Cardiac muscle cell (in vitro differentiated cells and primary cell): ENCODE results near the gene EPSTI1. TPM values are rescaled to one million over a fixed set of nuclear protein-coding genes. Genes with fewer than 3 reads are reported as not detected.

Experiments
- DNase-seq, 2 donors: peaks; one replicate each; pipeline versions ENCODE4 v3.0.0 to v3.0.0-alpha.2; 2010 to 2017; ENCODE audit warnings: low read depth in 1 of 2, low spot score in 1 of 2
- H3K27ac ChIP-seq: fragments of 200-600 bp; sonication (generic); 2 replicates; pipeline ENCODE4 v1.5.1; 2016
- H3K27me3 ChIP-seq: fragments of 200-600 bp; sonication (generic); 2 replicates; pipeline ENCODE4 v1.6.0; 2016; ENCODE audit warnings: control low read depth
- H3K36me3 ChIP-seq: fragments of 200-600 bp; sonication (generic); 2 replicates; pipeline ENCODE4 v1.5.1; 2016; ENCODE audit warnings: control low read depth
- H3K4me1 ChIP-seq: fragments of 200-600 bp; sonication (generic); 2 replicates; pipeline ENCODE4 v1.8.1; 2017; ENCODE audit warnings: low read depth, mild to moderate bottlenecking, mixed run types
- H3K4me3 ChIP-seq: fragments of 200-600 bp; sonication (generic); 2 replicates; pipeline ENCODE4 v1.5.1; 2016; ENCODE audit warnings: mild to moderate bottlenecking
- H3K9me3 ChIP-seq: fragments of 200-600 bp; sonication (generic); 2 replicates; pipeline ENCODE4 v1.5.1; 2017; ENCODE audit warnings: low read depth, mild to moderate bottlenecking, control low read depth
- polyA plus RNA-seq: library from polyadenylated mRNA; unstranded; fragments of >200 nt; fragmentation: Nextera tagmentation; extraction: Ambion mirVana; gene quantifications from 2 replicates; pipeline ENCODE4 v1.2.1, GENCODE V29; 2016
- total RNA-seq: library from RNA; depleted of rRNA; stranded (reverse); fragments of >200 nt; gene quantifications from 2 replicates; pipeline ENCODE4 v1.2.3, GENCODE V29; 2016
- TF ChIP-seq, protein P1 (sequence below): IDR thresholded peaks from 2 replicates; pipeline ENCODE4 v1.5.1; 2012; ENCODE audit warnings: low read depth, mild to moderate bottlenecking, low read length

Gene EPSTI1
- total and polyA plus RNA-seq, 2 experiments from 2014 or later = 11.8 to 11.9 TPM

DNA sequence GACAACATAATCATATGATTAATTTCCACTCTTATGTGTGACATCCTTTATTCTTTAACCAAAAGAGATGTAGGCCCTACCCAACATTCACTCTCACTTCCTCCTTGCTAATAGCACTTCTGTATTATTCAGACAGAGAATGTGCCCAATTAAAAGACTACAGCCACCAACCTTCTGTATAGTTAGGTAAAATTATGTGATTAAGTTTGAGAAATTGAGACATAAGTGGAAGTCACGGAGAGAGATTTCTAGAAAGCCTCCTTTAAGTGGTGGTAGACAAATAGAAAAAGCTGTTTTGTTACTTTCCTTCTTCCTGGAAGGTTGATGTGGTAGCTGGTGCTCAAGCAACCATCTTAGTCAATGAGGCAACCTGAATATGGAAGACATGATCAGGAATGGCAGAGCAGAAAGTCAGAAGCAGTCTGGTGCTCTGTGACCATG, 14.8 kb downstream of the EPSTI1 start:
- Histone ChIP-seq H3K9me3 (no peaks in the 10 kb centered on the region), H3K4me1 (peaks cover 10% of the 10 kb centered on the region), H3K27ac (no peak overlapping the region), H3K27me3 (no peaks in the 10 kb centered on the region), H3K36me3 (no peaks in the 10 kb centered on the region), H3K4me3 (no peak overlapping the region)
- DNase-seq = no peak
- TF ChIP-seq, protein P1, sequence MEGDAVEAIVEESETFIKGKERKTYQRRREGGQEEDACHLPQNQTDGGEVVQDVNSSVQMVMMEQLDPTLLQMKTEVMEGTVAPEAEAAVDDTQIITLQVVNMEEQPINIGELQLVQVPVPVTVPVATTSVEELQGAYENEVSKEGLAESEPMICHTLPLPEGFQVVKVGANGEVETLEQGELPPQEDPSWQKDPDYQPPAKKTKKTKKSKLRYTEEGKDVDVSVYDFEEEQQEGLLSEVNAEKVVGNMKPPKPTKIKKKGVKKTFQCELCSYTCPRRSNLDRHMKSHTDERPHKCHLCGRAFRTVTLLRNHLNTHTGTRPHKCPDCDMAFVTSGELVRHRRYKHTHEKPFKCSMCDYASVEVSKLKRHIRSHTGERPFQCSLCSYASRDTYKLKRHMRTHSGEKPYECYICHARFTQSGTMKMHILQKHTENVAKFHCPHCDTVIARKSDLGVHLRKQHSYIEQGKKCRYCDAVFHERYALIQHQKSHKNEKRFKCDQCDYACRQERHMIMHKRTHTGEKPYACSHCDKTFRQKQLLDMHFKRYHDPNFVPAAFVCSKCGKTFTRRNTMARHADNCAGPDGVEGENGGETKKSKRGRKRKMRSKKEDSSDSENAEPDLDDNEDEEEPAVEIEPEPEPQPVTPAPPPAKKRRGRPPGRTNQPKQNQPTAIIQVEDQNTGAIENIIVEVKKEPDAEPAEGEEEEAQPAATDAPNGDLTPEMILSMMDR = no peak

DNA sequence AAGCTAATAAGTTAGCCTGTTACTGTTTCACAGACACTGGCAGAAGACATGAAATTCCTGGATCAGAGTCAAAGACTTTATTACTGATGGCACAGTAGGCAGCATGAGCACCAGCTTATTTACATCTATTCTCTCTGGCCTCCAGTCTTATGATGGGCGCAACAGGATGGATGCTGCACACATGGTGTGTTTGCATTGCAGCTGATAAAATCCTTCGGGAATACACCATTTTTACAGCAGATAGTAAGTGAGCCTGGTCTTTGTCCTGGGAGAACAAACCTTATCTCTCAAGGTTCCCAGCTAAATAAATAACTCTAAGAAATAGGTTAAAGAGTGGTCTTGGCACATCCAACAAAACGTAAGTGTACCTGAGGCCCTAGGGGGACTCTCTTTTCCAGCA, 16.0 kb downstream of the EPSTI1 start:
- TF ChIP-seq, protein P1 = no peak
- H3K4me3 ChIP-seq = no peak overlapping the region

DNA sequence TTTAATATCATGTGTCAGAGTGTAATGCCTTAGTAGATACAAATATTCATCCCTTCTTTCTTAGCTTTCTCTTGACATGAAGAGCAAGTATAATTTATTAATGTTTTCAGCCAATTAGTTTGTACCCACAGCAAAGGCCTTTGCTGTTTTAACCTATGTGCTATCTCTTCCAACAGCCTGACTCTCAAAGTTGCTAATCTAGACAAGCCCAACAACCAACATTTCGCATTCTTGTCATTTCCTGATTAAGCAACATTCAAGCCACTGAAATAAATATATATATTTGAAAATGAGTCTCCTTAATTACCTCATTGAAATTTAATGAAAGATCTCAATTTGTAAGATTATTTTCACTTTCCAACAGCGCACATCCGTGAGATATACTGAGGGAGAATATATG, 18.5 kb downstream of the EPSTI1 start:
- peak in 1 of 2 donors; percentile 60 for DNase-seq
- TF ChIP-seq, protein P1 = no peak
- no peaks in the 10 kb centered on the region for H3K36me3 ChIP-seq
- H3K27ac ChIP-seq = peak overlapping the region; percentile 35
- no peak overlapping the region for H3K4me3 ChIP-seq
- H3K4me1 ChIP-seq = peaks cover 14% of the 10 kb centered on the region
- no peaks in the 10 kb centered on the region for H3K27me3 ChIP-seq
- H3K9me3 ChIP-seq = no peaks in the 10 kb centered on the region

More for the DNA sequence above, 16.0 kb downstream of the EPSTI1 start:
- Histone ChIP-seq H3K9me3 (no peaks in the 10 kb centered on the region), H3K27me3 (no peaks in the 10 kb centered on the region), H3K27ac (no peak overlapping the region), H3K4me1 (peaks cover 11% of the 10 kb centered on the region), H3K36me3 (no peaks in the 10 kb centered on the region)
- DNase-seq = no peak

DNA sequence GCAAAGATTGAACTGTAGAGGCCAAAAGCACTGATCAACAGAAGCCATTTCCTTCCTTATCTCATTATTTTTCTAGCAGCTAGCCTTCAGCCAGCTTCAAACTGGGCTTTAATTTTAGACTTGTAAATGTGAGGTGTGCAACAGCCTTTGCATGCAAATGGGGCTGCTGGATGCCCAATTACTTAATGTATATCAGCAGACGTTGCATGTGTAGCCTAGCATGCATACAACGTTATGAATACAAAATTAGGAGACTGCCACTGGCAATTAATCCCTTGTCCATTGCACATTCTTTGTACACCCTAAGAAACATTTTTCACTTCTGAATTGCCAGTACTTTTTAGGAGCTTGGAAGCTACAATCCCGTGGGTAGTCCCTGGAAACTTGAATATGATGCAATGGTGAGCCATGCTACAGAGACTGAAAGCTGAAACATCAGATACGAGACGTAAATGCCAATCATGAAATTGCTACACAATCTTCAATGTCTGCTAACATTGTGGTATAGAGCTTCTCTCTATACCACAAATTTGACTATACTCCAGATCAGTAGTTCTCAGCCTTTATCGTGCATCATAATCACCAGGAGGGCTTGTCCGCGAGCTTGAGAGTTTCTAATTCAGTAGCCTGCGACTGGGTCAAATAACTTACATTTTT, 20.2 kb downstream of the EPSTI1 start:
- H3K36me3 ChIP-seq = no peaks in the 10 kb centered on the region
- peaks cover 22% of the 10 kb centered on the region for H3K4me1 ChIP-seq
- peak overlapping the region; percentile 27 for H3K27ac ChIP-seq
- H3K9me3 ChIP-seq = no peaks in the 10 kb centered on the region
- H3K4me3 ChIP-seq = no peak overlapping the region
- TF ChIP-seq, protein P1 = no peak
- no peaks in the 10 kb centered on the region for H3K27me3 ChIP-seq
- peak in 1 of 2 donors; percentile 78 for DNase-seq

DNA sequence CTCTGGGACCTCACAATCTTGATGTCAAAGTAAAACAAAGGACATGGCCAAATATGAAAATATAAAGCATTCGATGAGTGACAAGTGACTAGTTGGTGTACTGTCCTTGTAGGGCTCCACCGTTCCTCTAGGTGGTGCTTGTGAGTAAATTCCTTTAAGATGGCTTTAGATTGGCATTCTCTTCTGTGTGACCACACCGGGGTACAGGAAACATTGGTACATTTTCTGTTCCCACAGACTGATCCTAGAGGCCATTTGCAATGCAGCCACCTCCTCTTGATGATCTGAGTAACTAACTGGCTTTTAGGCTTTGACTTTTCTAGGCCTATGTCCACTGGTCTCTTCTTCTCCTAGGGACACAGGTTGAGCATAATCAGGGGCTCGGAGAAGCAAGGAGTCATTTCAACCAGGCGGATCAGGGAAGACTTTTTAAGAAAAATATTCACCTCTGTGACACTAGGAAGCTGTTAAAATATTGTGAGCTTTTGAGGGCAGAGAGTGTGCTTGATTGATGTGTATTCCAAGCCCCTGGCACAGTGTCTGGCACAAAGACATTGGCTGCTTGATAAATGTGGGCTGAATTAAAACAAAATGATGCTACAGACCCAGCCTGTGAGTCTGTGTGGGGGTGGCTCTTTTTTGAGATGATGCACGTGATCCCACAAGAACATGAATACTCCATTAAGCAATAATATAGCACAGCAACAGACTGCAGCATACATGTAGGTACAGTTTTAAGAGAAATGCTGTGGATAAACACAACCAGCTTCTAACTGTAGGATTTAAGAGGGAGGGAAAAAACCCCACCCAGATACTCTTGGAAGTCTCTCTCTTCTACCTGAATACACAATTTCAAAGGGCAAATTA, 21.0 kb downstream of the EPSTI1 start:
- TF ChIP-seq, protein P1 = peak; percentile 64
- DNase-seq = peak; percentile 51 to 58
- Histone ChIP-seq H3K27me3 (no peaks in the 10 kb centered on the region), H3K4me3 (no peak overlapping the region), H3K27ac (peak overlapping the region; percentile 27), H3K4me1 (peaks cover 22% of the 10 kb centered on the region), H3K9me3 (no peaks in the 10 kb centered on the region), H3K36me3 (no peaks in the 10 kb centered on the region)
